ENCODE results near the gene KRTAP8-1.

The KRTAP8-1 gene

DNA sequence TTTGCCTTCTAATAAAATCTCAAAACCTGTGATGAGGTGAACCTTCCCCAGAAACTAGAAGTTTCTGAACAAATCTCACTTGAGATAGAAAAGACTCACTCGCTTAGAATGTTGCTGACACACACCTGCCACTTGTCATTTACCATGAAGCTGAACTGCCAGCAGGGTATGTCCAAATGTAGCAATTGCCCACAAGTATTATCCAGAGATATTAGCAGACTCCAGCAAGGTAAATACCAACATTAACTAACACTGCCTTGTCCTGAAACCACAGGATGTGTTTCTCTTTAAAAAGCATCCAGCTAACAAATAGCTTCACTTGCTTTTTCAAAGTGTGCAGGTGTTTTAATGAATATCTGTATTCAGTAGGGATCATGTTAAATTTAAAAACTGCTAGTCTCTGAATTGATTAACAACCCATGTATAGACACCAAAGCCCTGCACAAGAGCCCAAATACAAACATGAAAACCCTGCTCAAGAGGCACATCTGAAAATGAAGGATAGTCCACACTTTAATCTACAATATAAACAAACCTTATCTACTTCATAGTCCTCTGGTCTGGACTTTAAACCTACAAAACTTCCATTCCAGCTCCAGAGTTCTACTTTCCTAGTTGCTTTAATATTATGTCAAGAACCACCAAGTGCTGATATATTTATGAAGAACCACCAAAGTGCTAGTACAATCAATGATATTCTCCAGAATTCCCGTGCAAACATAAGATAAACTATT lies 19.3 kb downstream of the KRTAP8-1 start:
- no peaks in the 10 kb centered on the region for H3K79me2 ChIP-seq (ENCODE audit: insufficient read depth, low read length)
- no peaks in the 10 kb centered on the region for H4K20me1 ChIP-seq (ENCODE audit: insufficient read depth, low read length, poor library complexity, severe bottlenecking)
- TF ChIP-seq, protein P1, sequence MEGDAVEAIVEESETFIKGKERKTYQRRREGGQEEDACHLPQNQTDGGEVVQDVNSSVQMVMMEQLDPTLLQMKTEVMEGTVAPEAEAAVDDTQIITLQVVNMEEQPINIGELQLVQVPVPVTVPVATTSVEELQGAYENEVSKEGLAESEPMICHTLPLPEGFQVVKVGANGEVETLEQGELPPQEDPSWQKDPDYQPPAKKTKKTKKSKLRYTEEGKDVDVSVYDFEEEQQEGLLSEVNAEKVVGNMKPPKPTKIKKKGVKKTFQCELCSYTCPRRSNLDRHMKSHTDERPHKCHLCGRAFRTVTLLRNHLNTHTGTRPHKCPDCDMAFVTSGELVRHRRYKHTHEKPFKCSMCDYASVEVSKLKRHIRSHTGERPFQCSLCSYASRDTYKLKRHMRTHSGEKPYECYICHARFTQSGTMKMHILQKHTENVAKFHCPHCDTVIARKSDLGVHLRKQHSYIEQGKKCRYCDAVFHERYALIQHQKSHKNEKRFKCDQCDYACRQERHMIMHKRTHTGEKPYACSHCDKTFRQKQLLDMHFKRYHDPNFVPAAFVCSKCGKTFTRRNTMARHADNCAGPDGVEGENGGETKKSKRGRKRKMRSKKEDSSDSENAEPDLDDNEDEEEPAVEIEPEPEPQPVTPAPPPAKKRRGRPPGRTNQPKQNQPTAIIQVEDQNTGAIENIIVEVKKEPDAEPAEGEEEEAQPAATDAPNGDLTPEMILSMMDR (conservative IDR thresholded peaks at IDR 0.05; ENCODE audit: low read length) = no peak
- TF ChIP-seq EZH2phosphoT487 (IDR thresholded peaks at IDR 0.05; ENCODE audit: borderline replicate concordance) = no peak
- no peaks in the 10 kb centered on the region for H3K27me3 ChIP-seq (ENCODE audit: insufficient read depth, low read length, poor library complexity, severe bottlenecking)
- H3K4me2 ChIP-seq (ENCODE audit: low read depth, low read length, poor library complexity, severe bottlenecking) = no peak overlapping the region
- H3K4me3 ChIP-seq (ENCODE audit: low read length, poor library complexity, severe bottlenecking) = no peak overlapping the region
- H3K9me2 ChIP-seq (replicated peaks; ENCODE audit: low read depth, low read length) = no peaks in the 10 kb centered on the region; the same call in 1 of the 2 replicates
- H2AFZ ChIP-seq (ENCODE audit: low read length) = no peak overlapping the region
- H3K36me3 ChIP-seq (ENCODE audit: insufficient read depth, low read length) = no peaks in the 10 kb centered on the region
- H3F3A ChIP-seq (ENCODE audit: low read depth) = no peaks in the 10 kb centered on the region
- no peaks in the 10 kb centered on the region for H3K9me3 ChIP-seq (ENCODE audit: insufficient read depth, low read depth, low read length)
- no peak overlapping the region for H3K9ac ChIP-seq (ENCODE audit: low read depth, low read length, poor library complexity, severe bottlenecking)
- H3K4me1 ChIP-seq (ENCODE audit: insufficient read depth, low read length, poor library complexity, severe bottlenecking) = no peaks in the 10 kb centered on the region

GRCh38 chr21:30779249-30779648 lies 33.8 kb downstream of the KRTAP8-1 start:
- Histone ChIP-seq H3K4me2 (ENCODE audit: low read depth, low read length, poor library complexity, severe bottlenecking) (no peak overlapping the region), H3K9me3 (ENCODE audit: insufficient read depth, low read depth, low read length) (no peaks in the 10 kb centered on the region), H4K20me1 (ENCODE audit: insufficient read depth, low read length, poor library complexity, severe bottlenecking) (no peaks in the 10 kb centered on the region), H3K36me3 (ENCODE audit: insufficient read depth, low read length) (no peaks in the 10 kb centered on the region), H3K27me3 (ENCODE audit: insufficient read depth, low read length, poor library complexity, severe bottlenecking) (no peaks in the 10 kb centered on the region), H3K9me2 (replicated peaks; ENCODE audit: low read depth, low read length) (no peaks in the 10 kb centered on the region), H3K79me2 (ENCODE audit: insufficient read depth, low read length) (no peaks in the 10 kb centered on the region), H2AFZ (ENCODE audit: low read length) (no peak overlapping the region), H3K4me3 (ENCODE audit: low read length, poor library complexity, severe bottlenecking) (no peak overlapping the region), H3F3A (ENCODE audit: low read depth) (no peaks in the 10 kb centered on the region), H3K9ac (ENCODE audit: low read depth, low read length, poor library complexity, severe bottlenecking) (no peak overlapping the region), H3K4me1 (ENCODE audit: insufficient read depth, low read length, poor library complexity, severe bottlenecking) (no peaks in the 10 kb centered on the region)
- TF ChIP-seq, protein P1 (conservative IDR thresholded peaks at IDR 0.05; ENCODE audit: low read length) = no peak

DNA sequence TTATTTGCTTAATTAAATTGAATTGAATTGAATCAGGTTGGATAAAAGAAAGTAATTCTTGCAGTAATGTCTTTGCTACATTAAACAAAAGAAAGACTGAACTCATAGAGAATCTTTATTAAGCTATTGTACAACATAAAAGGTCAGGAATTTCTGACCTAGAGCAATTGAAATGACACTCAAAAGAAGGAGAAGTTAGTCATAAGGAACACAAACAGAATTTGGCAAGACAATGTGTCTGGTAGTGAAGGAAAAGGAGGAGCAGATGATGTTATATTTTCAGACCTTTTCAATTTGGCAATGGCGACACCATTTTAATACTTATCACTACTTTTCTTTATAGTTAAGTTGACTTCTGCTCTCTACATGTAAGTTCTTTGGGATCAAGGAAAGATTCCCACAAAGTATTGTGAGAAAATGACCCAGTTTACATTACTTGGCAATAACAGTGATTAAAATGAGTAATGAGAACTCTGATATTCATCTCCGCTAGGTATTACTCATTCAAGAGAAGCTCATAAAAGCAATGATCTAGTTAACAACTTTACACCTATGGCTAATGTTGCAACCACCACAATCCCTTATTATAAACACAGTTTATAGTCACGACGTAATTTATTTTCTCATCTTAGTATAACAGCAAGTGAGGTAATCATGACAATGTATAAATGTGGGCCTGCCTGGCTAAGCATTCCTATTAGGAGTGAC lies 43.2 kb downstream of the KRTAP8-1 start:
- H3K9ac ChIP-seq (ENCODE audit: low read depth, low read length, poor library complexity, severe bottlenecking) = no peak overlapping the region
- H3K27me3 ChIP-seq (ENCODE audit: insufficient read depth, low read length, poor library complexity, severe bottlenecking) = no peaks in the 10 kb centered on the region
- no peaks in the 10 kb centered on the region for H3K36me3 ChIP-seq (ENCODE audit: insufficient read depth, low read length)
- no peaks in the 10 kb centered on the region for H4K20me1 ChIP-seq (ENCODE audit: insufficient read depth, low read length, poor library complexity, severe bottlenecking)
- no peaks in the 10 kb centered on the region for H3K79me2 ChIP-seq (ENCODE audit: insufficient read depth, low read length)
- no peaks in the 10 kb centered on the region for H3F3A ChIP-seq (ENCODE audit: low read depth)
- no peak overlapping the region for H3K4me2 ChIP-seq (ENCODE audit: low read depth, low read length, poor library complexity, severe bottlenecking)
- no peaks in the 10 kb centered on the region for H3K9me3 ChIP-seq (ENCODE audit: insufficient read depth, low read depth, low read length)
- no peaks in the 10 kb centered on the region for H3K4me1 ChIP-seq (ENCODE audit: insufficient read depth, low read length, poor library complexity, severe bottlenecking)
- H3K4me3 ChIP-seq (ENCODE audit: low read length, poor library complexity, severe bottlenecking) = no peak overlapping the region
- H2AFZ ChIP-seq (ENCODE audit: low read length) = no peak overlapping the region
- H3K9me2 ChIP-seq (replicated peaks; ENCODE audit: low read depth, low read length) = no peaks in the 10 kb centered on the region
- no peak for TF ChIP-seq EZH2phosphoT487 (IDR thresholded peaks at IDR 0.05; ENCODE audit: borderline replicate concordance)
- TF ChIP-seq, protein P1 (conservative IDR thresholded peaks at IDR 0.05; ENCODE audit: low read length) = no peak

Measured in Loucy (cell line).